ENCODE measurements around the gene SLC38A9.
A peak's percentile ranks its signal among the peaks of the same experiment; 100 is the strongest.
"Not testable (repeated sequence)": the region's sequence is repeated elsewhere in the genome, so short reads cannot be mapped to it uniquely, and the experiment has no call there.

Gene SLC38A9

DNA sequence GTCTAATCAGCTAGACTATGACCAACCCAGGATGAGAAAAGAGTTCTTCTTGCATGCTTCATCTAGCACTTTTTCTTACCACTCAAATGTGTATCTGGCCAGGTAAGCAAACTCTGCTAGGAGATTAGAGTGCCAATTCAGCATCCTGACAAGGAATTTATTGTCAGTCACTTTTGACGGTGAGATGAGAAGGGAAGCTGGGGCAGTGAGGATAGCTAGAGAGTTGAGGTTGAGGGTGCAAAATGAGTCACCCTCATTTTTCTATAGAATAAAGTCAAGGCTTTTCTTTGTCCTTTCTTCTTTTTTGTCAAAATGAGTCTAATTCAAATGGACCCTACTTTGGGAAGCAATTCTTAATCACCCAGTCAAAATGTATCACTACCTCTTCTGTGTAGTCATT, 102.7 kb downstream of the SLC38A9 start:
- DNase-seq (ENCODE audit: low spot score): no peak

DNA sequence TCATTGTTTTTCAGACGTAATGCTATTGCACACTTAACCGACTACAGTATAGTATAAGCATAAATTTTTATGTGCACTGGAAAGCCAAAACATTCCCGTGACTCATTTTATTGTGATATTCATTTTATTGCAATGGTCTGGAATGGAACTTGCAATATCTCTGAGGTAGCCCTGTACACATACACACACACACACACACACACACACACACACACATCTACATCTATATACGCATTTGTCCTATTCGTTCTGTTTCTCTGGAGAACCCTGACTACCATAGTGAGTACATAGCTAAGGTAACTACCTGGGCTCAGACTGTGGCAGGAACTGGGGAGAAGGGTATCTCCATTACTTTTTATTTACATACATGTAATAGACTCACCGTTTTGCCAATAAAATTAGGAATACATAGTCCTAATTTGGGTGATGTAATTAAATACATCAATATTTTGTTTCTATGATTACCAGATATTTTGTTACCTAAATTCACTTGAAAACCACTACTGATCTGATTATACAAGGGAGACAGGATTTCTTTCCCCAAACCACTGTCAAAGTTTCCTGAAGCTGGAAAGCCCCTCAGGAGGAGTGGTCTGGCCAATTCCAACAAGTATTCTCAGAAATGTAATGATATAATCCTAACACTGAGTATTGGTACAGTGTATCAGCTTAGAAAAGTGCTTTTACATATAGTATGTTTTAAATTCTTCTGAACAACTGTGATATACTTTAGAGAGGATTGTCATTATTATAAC, 103.4 kb downstream of the SLC38A9 start:
- no peak for DNase-seq (ENCODE audit: low spot score)

DNA sequence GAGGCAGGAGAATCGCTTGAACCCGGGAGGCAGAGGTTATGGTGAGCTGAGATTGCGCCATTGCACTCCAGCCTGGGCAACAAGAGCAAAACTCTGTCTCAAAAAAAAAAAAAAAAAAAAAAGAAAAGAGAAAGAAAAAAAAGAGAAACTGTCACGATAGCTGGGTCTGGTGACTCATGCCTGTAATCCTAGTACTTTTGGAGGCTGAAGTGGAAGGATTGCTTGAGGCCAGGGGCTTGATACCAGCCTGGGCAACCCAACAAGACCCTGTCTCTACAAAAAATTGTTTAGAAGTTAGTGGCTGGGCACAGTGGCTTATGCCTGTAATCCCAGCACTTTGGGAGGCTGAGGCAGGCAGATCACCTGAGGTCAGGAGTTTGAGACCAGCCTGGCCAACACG, 104.8 kb downstream of the SLC38A9 start:
- not testable (repeated sequence) for DNase-seq (ENCODE audit: low spot score)

DNA sequence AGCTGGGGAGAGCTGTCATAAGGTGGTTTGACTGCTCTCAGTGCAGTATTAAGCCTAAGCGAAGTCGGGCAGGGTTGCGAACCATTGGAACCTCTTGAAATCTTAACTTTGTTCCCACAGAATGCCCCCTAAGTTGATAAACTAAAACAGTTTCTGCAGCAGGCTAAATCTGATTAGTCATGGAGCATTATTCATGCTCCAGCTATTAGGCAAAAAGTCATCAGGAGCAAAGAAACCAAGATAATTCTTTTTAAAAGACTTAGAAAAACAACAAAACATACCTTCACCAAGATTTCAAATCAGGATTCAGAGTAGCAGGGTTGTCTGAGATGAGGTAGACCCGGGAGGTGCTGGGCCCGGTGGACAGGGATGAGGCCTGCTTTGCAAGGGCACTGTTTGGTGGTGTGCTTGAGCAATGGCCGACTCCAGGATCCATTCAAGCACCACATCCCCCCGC, 107.5 kb downstream of the SLC38A9 start:
- DNase-seq (ENCODE audit: low spot score): no peak

DNA sequence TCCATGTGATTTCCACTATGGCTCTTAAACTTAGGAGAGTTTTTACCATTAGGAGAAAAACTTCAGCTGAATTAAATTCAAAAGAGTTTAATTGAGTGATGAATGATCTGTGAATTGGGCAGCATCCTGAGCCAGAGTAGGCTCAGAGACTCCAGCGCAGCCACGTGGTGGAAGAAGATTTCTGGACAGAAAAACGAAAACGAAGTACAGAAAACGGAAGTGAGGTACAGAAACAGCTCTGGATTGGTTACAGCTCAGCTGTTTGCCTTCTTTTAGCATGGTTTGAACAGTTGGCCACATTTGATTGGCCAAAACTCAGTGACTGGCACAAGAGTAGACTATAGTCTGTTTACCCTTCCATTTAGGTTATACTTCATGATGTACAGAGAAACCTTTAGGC, 108.2 kb downstream of the SLC38A9 start:
- DNase-seq (ENCODE audit: low spot score): no peak

DNA sequence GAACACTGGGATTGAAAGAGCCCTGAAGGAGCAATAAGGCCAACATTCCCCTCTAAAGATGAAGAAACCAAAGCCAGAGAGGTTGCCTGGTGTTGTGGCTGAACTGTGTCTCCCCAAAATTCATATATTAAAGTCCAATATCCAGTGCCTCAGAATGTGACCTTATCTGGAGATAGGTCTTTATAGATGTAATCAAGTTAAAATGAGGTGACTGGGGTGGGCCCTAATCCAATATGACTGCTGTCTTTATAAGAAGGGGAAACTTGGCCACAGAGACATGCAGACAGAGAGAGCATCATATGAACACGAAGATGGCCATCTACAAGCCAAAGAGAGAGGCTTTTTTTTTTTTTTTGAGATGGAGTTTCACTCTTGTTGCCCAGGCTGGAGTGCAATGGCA, 110.5 kb downstream of the SLC38A9 start:
- DNase-seq (ENCODE audit: low spot score): no peak

DNA sequence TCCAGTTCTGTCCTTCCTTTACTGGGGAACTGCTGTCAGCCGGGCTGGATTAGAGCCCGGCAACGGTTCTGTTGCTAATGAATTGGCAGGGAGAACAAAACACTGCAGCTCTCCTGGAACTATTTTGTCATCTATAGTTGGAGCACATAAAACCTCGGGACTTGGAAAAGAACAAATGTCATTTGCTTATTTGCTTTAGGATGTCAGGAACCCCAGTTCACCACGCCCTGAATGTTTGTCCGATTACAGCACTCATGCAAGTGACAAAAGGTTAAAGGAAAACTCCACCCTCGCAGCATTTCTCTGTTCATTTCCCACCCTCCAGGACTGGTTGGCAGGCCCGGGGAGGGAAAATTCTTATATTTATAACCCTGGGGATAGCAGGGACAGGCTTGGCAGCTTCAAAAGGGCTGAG, 110.9 kb downstream of the SLC38A9 start:
- DNase-seq (ENCODE audit: low spot score): peak; percentile 85

DNA sequence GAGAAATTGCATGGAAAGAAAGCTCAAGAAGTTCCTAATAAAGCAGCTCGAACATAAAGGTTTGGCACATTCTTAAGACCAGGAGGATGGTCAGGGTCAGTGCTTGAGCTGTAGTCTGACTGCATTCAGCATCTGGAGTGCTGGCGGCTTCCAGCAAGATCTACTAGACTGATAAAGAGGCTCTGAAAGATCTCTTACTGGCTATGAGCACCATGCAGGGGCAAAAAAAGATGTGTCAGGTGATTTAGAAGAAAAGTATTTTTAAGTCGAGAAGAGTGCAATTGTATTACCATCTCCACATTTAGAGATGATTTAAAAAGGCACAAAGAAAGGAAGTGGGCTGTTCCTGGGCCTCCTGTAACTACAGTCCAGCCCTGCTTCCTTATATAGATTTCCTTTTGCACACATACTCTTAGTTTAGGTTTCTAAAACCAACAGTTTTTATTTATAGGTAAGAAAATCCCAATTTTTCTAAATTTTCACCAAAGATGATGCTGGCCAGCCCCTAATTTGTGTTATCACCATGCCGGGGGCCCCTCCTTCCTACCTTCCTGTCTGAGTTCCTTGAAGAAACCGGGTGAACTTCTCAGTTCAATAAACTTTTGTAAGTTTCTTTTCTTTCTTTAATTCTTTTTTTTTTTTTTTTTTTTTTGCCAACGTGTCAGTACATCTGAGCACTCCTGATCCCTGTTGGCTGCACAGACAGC, 111.5 kb downstream of the SLC38A9 start:
- DNase-seq (ENCODE audit: low spot score): no peak

DNA sequence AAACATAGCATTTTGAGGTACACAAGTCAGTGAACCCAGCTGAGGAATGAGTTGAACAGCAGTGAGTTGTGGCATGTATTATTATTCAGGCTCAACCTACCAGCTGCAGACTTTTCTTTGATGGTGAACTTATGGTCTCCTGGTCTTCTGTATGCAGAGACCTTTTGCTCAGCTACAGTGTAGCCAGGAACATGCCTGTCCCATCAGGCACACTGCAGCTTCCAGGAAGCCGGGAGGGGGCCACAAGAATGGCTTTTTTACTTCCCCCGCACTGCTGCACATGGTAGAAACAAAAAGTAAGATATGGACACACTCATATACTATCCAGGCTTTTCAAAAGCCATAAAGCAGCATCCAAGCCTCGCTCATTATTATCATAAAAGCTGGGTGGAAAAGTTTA, 112.0 kb downstream of the SLC38A9 start:
- no peak for DNase-seq (ENCODE audit: low spot score)

DNA sequence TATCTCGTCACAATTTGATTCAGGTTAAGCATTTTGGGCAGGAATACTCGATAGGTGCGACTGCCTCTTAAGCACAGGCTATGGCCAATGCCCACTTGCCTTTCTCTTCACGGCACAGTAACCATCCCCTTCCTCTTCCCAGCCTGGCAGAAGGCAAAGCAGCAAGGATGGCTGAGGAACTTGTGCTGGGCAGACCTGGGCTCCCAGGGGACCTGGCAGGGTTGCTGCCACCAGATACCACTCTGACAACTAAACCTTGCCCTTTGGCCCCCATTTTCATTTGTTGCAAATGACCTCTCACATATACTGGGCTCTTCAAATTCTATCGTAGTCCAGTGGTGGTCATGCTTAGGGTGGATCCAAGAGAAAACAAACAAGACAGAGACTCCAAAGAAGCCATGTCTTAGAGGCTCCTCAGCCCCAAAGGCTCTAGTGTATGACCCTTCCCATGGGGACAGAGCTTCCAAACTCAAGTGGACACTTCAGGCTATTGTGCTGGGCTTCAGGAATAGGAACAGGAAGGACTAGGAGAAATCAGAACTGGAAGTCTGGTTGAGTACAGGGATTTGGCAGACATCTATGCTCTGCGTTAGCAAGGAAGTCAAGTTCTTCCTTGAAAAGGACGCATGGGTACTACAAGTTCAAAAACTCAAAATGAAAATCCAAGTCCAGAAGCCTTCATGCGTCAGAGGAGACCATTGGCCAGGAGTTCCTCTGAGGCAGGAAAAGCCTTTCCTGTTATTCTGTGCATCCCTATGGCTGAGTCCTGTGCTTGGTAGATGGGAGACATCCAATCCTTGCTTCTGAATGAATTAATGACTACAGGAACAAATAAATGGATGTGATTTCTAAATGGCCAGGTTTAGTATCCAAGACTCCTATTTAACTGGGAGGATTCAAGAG, 112.7 kb downstream of the SLC38A9 start:
- no peak for DNase-seq (ENCODE audit: low spot score)

DNA sequence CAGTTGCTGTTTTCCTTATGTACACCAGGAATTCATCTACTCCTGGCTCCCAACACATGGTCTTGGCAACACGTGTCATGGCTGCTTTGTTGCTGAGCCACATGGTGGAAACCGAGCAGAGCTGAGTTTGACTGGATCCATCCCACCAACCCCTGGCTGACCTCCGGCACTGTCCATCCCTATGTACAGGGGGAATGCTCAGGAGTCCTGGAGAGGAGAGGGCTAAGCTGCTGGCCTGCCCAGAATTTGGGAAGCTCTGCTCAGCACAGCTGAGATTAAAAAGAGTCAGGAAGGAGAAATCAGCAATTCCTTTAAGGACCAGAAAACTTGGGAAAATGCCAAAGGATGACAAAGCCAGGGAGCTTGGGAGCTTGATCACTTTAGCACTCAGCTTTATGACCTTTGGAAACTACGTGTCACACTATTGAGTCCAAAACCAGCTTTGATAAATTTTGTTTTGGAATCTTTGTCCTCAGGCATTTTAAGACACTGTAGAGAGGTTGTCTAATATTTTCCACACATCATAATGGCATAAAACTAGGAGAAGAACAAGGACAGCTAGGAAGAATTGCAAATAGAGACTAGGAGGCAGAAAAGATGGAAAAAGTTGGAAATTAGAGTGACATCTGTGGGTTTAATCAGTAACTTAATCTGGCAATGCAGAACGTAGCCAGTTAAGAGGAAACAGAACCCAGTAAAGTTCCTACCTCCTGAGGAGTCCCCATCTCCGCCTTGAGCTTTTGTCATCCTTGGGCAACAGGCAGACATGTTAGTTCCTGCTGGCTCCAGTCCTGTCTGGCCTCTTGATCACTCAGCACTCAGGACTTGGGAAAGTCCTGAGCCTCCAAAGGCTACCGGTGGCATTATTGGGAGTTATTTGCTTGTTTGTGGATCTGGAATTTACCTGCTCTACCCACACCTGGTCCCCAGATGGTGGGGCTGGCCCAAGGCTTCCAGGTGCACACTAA, 114.8 kb downstream of the SLC38A9 start:
- peak; percentile 91 for DNase-seq (ENCODE audit: low spot score)

DNA sequence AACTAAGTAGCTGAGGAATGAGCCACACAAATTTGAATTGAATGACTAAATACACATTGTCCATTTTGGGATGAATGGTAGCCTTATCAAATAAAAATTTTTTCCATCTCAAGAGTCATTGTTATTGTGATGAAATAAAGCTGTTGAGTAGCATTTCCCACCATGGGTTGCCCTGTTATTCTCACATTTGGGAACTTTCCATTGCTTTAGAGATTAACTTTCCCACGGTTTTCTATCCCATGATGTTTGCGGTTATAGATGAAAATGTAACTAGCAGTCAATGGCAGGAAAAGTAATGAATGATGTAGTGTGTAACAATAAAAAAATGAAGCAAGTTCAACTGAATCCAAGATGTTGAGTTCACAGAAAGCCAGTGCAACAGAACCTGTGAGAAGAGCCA, 117.5 kb downstream of the SLC38A9 start:
- no peak for DNase-seq (ENCODE audit: low spot score)

DNA sequence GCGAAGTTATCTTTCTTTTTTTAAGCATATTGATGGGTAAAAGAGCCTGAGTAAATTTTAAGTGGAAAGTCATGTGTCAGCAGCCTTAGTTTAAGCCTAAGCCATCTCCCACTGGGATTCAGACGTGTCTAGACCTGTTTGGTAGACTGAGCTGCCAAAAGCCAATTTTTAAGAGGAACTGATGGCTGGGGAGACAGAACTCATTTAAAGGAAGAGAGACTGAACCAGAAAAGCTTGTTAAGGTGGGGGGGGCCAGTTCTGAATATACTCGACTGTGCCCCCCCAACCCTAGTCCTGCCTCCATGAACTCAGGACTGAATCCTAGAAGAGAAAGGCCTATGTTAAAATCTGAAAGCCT, 119.0 kb downstream of the SLC38A9 start:
- no peak for DNase-seq (ENCODE audit: low spot score)

DNA sequence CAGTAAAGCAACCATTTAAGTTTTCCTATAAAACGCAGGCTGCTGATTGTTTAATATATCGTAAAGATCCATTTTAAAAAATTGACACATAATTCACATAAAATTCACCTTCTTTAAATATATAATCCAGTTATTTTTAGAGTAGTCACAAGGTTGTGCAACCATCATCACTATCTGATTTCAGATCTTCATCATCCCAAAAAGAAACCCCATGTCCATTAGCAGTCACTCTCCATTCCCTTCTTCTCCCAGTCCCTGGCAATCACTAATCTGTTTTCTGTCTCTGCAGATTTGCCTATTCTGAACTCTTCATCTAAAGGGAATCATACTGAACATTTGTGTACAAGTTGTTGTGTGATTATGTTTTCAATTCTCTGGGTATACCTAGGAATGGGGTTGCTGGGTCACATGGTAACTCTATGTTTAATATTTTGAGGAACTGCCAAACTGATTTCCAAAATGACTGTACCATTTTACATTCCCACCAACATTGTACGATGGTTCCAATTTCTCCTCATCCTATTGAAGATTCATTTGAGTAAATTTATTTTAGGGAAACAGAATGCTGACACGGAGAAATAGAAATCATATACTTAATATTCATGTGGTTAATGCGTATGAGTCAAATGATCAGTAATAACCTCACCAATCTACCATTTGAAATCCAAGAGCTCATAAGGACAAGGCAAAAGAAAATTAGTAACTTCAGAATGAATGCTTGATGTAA, 119.6 kb downstream of the SLC38A9 start:
- DNase-seq (ENCODE audit: low spot score): no peak

DNA sequence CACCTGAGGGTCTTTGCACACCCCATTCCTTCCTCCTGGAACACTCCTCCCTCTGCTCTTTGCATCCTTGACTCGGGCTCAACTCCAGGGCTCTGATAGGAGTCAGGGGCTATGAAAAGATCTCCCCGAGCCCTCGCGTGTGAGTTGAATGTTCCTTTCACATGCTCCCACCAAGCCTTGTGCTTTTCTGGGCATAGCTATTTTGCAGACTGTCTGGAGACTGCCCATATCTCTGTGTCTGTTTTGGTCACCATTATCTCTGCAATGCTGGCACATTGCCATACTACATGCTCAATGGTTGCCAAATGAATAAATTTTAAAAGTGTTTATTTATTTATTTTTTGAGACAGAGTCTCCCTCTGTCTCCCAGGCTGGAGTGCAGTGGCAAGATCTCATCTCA, 120.4 kb downstream of the SLC38A9 start:
- DNase-seq (ENCODE audit: low spot score): no peak

DNA sequence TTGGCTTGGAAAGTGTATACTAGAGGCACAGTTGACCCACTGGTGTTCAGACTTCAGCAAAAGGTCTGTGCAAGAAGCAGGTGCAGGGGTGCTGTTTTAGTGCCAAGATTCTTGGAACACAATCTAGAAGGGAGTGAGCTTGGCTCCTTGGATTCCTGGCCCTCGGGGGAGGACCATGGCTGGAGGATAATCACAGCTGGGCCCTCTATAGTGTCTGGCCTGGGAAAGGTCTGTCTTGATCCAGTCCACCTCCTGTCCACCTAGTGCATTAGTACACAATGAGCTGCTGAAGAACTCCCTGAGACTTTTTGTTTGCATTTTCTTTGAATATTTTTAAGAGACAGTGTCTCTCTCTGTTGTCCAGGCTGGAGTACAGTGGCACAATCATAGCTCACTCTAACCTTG, 126.9 kb downstream of the SLC38A9 start:
- DNase-seq (ENCODE audit: low spot score): no peak

DNA sequence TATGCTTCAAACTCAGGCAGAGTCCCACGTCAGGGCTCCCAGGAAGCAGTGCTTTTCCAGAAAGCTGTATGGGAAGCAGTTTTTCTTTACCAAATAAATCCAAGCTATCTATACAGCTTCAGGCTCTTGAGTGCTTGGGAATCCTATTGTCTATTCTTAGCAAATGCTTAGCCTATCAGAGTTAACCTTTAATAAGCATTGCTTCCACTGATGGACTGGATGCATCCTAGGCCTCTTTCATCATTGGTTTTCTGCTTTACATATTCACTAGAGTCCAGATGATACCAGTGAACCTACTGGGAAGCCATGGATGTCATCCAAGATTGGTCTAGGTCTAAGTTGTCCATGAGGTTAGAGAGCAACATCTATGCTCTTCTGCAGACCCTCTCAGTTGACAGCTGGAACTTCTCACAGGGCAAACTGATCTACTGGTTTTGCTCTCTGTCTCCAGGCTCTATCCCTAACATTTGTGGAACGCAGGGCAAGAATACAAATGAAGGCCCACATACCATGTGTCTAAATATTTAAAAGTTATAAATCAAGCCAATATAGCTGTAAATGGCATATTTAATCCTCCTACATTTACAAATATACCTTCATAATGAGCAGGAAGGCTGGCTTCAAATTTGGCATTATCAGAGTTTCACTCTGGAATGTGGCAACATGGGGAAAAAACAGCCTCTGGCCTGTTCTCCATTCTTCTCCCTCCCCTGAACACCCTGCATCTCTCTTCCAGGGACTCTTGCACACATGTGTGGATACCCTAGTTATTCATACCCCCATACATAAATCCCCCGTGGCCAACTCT, 127.5 kb downstream of the SLC38A9 start:
- no peak for DNase-seq (ENCODE audit: low spot score)

DNA sequence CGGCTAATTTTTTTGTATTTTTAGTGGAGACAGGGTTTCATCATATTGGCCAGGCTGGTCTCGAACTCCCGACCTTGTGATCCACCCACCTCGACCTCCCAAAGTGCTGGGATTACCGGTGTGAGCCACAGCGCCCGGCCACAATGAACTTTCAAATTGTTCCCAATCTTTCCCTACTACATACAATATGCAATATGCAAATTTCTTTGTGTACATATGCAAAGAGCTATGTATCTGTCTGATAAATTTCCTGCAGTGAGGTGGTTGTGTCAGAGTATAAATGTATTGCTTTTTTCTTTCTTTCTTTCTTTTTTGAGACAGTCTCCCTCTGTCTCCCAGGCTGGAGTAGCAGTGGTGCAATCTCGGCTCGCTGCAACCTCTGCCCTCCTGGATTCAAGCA, 128.5 kb downstream of the SLC38A9 start:
- DNase-seq (ENCODE audit: low spot score): no peak

DNA sequence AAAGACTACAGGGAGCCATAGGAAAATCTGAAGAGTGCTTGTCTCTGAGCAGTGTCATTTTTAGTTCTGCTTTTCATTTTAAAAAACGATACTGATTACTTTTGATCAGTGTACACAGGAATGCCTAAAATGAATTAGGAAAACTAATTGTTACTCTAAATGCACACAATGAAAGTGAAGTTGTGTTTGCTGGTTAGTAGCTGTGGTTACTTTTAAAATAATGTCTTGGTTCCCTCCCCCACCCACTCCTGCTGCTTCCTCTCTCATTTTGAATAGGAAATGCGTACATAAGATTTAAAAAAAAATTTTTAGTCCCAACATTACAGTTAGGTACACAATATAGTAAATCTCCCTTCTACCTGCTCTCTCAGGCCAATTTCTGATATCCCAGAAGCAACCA, 129.9 kb downstream of the SLC38A9 start:
- no peak for DNase-seq (ENCODE audit: low spot score)

DNA sequence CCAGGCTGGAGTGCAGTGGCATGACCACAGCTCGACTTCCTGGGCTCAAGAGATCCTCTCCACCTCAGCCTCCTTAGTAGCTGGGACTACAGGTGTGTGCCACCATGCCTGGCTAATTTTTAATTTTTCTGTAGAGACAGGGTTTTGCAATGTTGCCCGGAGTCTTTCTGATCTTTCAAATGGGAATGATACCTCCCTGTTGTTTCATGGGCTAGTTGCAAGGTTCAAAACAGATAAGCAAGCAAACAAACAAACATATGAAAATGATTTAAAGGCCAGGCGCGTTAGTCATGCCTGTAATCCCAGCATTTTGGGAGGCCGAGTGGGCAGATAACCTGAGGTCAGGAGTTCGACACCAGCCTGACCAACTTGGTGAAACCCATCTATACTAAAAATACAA, 132.1 kb downstream of the SLC38A9 start:
- DNase-seq (ENCODE audit: low spot score): no peak
